Cardiac atrium fibroblast (primary cell): ENCODE measurements around the gene INTS2. TPM values are rescaled to one million over a fixed set of nuclear protein-coding genes. Genes with fewer than 3 reads are reported as not detected.

ENCODE experiments used
- total RNA-seq: library from RNA; depleted of rRNA; stranded (reverse); fragments of >200 nt; gene quantifications from 2 replicates; pipeline ENCODE4 v1.2.3, GENCODE V29; 2015

Gene INTS2, protein sequence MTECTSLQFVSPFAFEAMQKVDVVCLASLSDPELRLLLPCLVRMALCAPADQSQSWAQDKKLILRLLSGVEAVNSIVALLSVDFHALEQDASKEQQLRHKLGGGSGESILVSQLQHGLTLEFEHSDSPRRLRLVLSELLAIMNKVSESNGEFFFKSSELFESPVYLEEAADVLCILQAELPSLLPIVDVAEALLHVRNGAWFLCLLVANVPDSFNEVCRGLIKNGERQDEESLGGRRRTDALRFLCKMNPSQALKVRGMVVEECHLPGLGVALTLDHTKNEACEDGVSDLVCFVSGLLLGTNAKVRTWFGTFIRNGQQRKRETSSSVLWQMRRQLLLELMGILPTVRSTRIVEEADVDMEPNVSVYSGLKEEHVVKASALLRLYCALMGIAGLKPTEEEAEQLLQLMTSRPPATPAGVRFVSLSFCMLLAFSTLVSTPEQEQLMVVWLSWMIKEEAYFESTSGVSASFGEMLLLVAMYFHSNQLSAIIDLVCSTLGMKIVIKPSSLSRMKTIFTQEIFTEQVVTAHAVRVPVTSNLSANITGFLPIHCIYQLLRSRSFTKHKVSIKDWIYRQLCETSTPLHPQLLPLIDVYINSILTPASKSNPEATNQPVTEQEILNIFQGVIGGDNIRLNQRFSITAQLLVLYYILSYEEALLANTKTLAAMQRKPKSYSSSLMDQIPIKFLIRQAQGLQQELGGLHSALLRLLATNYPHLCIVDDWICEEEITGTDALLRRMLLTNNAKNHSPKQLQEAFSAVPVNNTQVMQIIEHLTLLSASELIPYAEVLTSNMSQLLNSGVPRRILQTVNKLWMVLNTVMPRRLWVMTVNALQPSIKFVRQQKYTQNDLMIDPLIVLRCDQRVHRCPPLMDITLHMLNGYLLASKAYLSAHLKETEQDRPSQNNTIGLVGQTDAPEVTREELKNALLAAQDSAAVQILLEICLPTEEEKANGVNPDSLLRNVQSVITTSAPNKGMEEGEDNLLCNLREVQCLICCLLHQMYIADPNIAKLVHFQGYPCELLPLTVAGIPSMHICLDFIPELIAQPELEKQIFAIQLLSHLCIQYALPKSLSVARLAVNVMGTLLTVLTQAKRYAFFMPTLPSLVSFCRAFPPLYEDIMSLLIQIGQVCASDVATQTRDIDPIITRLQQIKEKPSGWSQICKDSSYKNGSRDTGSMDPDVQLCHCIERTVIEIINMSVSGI
- 6.2 and 7.8 TPM in 2 replicates for total RNA-seq

GRCh38 chr17:61927208-61928100 is at the start of gene INTS2:
TSS of gene INTS2 (minus strand) at chr17:61927982. CDS start at chr17:61926644, 1,338 bp downstream.

DNA sequence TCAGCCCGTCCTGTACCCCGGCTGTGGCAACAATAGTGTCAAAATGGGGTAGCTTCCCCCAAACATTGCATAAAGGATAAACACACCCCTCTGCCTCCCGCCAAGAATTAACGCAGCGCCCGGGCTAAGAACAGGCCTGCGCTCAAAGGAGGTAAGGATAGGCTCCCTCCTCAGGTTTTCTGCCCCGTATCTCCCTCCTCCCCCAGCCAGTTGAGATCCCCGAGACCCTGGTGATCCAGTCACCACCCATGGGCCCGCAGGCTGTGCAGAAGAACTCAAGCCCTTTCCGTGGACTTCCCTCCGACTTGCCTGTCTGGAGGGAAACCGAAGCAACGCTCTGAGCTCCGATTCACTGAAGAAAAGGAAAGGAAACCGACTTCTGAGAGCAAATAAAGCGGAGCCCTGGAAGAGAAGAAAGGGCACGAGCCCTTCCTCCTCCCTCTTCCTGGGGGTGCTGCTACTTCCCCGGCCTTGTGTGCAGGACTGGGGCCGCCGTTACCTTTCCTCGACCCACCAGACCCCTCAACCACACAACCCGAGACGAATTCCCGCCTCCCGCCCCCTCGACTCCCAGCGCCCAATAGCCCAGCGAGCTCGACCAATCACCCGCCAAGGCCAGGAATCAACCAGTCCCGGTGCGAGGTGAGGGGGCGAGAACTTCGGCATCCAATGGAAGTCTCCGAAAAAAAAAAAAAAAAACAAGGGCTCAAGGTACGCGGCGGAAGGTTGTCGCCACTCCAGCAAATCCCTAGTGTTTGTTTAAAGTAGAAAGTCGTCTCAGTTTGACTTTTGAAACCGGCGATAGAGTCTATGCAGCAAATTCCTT is 64.6 kb downstream of the INTS2 start, which contains the start of gene BRIP1:
Gene BRIP1, minus strand, starts transcription at position 554 of the 826 bp plus-strand sequence. CDS start 1,989 bp downstream, outside the sequence.

Other genes with a start within 250 kb of the INTS2 start
- gene BRIP1, start 64.5 kb downstream of the INTS2 start, total RNA-seq: 1.3 and 3.2 TPM in 2 replicates
- gene MED13, start 137.3 kb upstream of the INTS2 start, total RNA-seq: 20.6 and 22.7 TPM in 2 replicates